Endothelial cell of hepatic sinusoid (primary cell): Measurements from ENCODE around the gene CPS1.

Experiments
- in situ Hi-C: cut with HindIII; loops from 2 replicates; pipeline ENCODE4 v1.10.0; 2017; ENCODE audit warnings: low sequenced_read_pairs

The CPS1 gene

DNA sequence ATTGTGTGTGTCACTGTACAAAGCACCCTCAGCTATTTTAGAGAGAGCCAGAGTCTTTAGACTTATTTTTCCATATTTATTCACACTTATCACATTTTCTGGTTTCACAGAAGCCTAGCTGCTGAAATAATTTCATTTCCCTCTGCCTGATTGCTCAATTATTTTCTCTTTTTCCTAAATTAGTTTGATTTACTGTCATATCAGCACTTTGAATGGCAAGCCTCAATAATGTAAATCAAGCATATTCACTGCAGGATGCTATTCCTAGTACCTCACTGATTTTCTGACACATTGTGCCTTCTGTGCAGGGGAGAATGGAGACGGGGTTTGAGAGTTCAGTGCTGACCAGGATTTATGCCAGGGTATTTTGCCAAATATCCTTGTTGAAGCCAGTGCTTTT is 48.3 kb downstream of the CPS1 start:
- in situ Hi-C loops: no loop called here

GRCh38 chr2:210606001-210606400 is 49.6 kb downstream of the CPS1 start:
- in situ Hi-C loops: no loop called here

DNA sequence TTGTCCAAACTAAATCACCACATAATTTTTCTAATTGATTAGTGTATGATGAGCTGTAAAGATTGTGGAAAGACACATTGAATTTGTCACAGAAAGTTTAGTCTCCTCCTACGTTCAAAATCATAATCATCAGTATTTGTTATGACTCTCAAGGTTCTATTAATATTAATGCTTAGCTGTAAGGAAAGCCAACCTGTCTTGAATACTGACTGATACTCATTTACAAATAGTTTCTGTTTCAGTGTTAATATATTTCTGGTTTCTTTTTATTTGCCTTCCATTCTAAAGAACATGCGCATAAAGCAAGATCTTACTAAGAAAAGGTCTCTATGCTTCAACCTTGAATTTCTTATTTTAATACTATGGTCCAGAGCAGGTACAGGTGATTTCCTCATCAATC is 55.1 kb downstream of the CPS1 start:
- in situ Hi-C loops: no loop called here

- in situ Hi-C loops: no loop called here
These were observed 59.7 kb downstream of the CPS1 start for GRCh38 chr2:210616074-210616473.

GRCh38 chr2:210617318-210617717 is 60.9 kb downstream of the CPS1 start:
- in situ Hi-C loops: no loop called here

DNA sequence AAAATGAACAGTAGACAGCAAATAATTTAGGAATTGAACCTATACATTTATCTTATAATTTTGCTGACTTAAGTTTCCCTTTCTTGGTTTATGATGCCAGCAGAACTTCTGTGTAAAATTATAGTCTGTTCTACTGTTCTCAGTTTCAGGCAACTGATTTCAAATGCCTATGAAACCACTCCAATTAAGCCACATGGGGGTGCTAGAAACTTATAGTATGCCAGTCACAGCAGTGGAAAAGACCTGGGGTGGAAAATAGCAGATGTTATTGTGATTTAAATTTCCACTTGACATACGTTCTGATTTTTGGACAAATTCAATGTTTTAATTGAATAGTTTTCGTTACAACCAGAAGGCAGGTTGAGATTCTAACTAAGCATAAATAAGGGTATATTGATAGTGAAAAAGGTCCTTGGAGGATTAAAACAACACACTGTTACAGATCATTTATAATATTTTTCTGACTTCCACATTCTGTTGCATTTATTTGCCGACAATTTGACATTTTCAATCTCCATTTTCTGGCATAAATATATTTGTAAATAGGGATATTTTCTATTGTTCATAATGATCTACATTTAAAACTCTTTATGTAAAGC is 61.4 kb downstream of the CPS1 start:
- in situ Hi-C loops: no loop called here

GRCh38 chr2:210620456-210620855 is 64.1 kb downstream of the CPS1 start:
- in situ Hi-C loops: no loop called here

DNA sequence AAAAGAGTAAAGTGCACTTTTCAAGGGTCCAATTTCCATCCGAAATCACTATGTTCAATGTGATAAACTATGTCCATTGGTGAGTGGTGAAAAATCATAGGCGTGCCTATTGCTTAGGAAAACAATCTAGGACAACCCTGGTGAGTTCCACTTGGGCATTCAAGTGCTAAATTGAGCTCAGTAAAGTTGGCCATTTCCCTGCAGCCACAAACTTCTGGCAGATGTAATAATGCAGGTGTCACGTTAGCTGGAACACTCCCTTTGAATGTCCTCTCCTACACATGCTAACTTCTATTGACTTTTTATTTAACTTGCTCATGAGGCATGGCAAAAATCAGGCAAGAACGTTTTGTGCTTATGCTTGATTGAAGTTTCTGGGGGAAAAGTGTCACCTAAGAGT is 67.1 kb downstream of the CPS1 start:
- in situ Hi-C loops: no loop called here

DNA sequence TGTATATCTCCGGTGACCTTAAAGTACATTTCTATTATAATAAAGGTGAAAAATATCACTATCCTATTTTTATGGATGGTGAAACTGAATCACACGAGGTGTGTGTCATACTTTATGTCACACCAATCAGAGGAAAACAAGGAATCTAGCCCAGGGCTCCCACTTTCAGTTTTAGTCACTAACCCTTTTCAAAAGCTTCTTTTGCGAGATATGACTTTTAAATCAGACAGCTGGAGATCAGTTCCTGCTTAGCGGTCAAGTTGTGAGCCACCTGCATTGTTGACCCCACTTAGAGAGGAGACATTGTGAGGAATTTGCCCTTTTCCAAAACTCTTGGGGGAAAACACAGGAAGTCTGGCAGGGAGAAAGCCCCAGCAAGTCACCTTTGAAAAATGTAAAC is 70.5 kb downstream of the CPS1 start:
- in situ Hi-C loops: no loop called here

- in situ Hi-C loops: no loop called here
These were observed 74.6 kb downstream of the CPS1 start for GRCh38 chr2:210630873-210631560.

GRCh38 chr2:210633699-210634098 is 77.3 kb downstream of the CPS1 start:
- in situ Hi-C loops: no loop called here

DNA sequence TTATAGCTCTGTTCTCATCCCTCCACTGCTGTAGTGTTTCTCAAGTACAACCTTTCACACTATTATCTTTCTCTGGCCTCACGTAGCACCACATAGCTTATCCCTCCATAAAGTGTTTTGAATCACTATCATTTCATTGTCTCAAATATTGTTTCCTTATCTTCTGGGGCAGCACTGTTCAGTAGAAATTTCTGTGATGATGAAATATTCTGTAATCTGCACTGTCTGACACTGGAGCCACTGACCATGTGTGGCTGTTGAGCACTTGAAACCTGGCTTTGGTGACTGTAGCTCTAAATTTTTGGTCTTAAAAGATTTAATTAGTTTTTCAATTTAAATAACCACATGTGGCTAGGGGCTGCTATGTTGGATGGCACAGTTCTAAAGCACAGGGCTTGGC is 78.9 kb downstream of the CPS1 start:
- in situ Hi-C loops: no loop called here

DNA sequence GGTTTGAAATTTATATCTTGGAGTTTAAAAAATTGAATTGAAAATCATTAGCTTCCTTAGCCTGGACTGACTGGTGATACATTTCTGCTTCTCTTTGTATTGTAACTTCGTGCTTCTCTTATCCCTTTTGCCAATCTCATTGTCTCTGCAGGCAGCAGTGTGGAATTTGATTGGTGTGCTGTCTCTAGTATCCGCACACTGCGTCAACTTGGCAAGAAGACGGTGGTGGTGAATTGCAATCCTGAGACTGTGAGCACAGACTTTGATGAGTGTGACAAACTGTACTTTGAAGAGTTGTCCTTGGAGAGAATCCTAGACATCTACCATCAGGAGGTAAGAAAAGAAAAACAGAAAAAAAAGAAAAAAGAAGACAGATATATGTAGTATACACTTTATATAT is 85.9 kb downstream of the CPS1 start:
- in situ Hi-C loops: no loop called here

DNA sequence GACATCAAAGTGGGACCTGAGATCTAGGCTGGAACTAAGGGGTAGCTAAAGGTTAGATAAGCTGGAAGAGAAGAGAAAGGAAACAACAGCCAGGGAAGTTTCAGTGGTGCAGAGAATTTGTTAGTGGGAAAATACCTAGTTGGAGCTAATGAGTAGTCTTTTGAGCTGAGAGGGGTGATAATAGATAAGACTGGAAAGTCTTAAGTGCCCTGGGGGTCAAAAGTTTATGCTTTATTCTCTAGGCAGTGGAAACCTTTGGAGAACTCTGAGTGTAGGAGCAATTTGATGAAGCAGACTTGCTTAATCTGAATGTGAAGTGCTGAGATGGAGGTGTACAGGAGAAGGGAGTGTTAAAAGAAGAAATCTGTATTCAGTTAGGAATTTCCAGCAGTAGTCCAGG is 90.8 kb downstream of the CPS1 start:
- in situ Hi-C loops: no loop called here

GRCh38 chr2:210654091-210654490 is 97.7 kb downstream of the CPS1 start:
- in situ Hi-C loops: no loop called here

GRCh38 chr2:210655229-210655975 is 99.0 kb downstream of the CPS1 start:
- in situ Hi-C loops: no loop called here

DNA sequence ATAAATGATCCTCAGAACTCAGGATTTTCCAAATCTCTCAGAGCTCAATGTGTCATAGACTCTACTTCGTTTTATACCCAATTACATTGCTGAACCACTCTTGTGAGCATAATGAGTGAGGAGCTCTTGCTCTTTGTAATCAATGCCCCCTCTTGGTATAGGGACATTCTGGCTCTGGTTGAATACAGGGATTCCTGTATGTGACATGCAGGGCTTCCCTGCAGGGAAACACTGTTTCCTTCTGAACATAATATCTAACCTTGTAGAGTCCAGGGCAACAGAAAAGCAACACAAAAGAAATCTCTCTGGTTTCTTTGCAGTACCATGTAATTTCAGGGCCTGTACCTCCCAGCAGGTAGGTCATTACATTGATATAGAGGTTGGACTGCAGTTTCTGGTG is 101.5 kb downstream of the CPS1 start:
- in situ Hi-C loops: no loop called here

- in situ Hi-C loops: no loop called here
These were observed 104.4 kb downstream of the CPS1 start for GRCh38 chr2:210660751-210661150.

DNA sequence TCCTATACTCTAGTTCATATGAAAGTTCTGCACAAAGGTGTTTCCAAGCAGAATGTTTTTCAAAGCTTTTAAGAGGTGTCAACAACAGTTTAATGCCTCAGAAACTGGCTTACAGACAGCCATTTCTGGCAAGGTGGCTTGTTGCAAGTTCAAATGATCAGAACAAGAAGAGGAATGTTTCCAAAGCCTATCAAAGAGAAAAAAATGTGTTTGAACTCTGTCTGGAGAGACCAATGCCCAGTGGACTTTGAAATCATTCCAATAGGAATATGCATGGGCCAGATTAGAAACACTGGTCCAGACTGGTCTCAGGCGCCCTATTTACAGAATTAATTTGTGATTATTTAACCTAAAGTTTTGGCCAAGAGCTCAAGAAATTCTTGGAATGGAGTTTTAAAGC is 106.2 kb downstream of the CPS1 start:
- in situ Hi-C loops: no loop called here

DNA sequence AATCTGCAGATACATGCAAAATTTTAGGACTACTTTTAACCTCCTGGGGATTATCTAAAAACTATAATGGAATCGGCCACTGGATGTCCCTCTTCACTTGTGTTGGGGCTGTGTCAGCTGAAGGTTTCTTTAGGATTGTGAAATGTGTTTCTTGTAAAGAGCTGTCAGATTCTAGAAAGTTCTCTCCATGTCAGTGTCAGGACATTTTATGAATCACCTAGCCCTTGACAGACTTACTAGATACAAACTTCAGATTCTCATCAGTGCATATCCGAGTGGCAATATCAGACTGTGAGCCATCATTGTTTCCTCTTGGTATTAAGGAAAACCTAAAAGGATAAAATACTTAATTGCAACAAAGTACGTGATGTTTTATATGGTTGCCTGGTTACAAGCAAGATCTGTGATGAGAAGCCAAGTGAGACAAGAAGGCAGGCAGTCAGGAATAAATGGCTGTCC is 107.3 kb downstream of the CPS1 start:
- in situ Hi-C loops: no loop called here

DNA sequence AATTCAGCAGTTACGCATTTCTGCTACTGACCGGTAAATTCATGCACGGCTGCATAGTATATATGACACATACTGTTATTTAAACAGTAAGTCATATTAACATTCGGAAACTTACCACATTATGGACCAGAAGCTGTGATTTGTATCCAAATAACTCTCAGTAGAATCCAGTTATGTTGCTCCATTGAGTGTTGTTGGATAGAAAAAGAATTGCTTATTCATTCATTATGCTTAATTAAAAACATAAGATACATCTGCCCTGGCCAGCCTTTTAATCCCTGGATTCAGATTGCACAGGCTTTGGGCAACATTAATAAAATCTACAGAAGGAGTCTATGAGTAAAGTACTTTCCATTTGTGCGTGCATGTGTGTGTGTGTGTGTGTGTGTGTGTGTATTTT is 111.3 kb downstream of the CPS1 start:
- in situ Hi-C loops: no loop called here

GRCh38 chr2:210671065-210671464 is 114.7 kb downstream of the CPS1 start:
- in situ Hi-C loops: no loop called here
